DOHH2 (cell line): ENCODE measurements around the gene SUN1.

ENCODE experiments used
- H3F3A ChIP-seq: fragments of 200-600 bp; sonication (generic), shearing (Covaris generic); 2 replicates; pipeline ENCODE4 v1.6.0; 2016; ENCODE audit warnings: antibody characterized with exemption, mild to moderate bottlenecking; ENCODE audit not compliant: control insufficient read depth, insufficient read depth
- H3K27ac ChIP-seq: fragments of 200-600 bp; sonication (generic); 2 replicates; pipeline ENCODE4 v1.5.1; 2014; ENCODE audit warnings: low read depth, mild to moderate bottlenecking, low read length, moderate library complexity
- H3K27me3 ChIP-seq: fragments of 200-600 bp; sonication (generic); 2 replicates; pipeline ENCODE4 v1.6.1; 2014; ENCODE audit warnings: mild to moderate bottlenecking, low read length, mixed read lengths; ENCODE audit not compliant: control insufficient read depth
- H3K36me3 ChIP-seq: fragments of 200-600 bp; sonication (generic); 2 replicates; pipeline ENCODE4 v1.6.1; 2014; ENCODE audit warnings: mild to moderate bottlenecking, low read length, moderate library complexity, mixed read lengths; ENCODE audit not compliant: control insufficient read depth
- H3K4me1 ChIP-seq: fragments of 200-600 bp; sonication (generic); 2 replicates; pipeline ENCODE4 v1.6.1; 2014; ENCODE audit warnings: mild to moderate bottlenecking, low read length, mixed read lengths; ENCODE audit not compliant: control insufficient read depth
- H3K4me2 ChIP-seq: fragments of 200-600 bp; sonication (generic); 2 replicates; pipeline ENCODE4 v1.6.0; 2014; ENCODE audit warnings: mild to moderate bottlenecking, low read length, moderate library complexity
- H3K4me3 ChIP-seq: fragments of 200-600 bp; sonication (generic); 2 replicates; pipeline ENCODE4 v1.5.1; 2014; ENCODE audit warnings: mild to moderate bottlenecking, low read length, mixed read lengths
- H3K79me2 ChIP-seq: fragments of 200-600 bp; sonication (generic); 2 replicates; pipeline ENCODE4 v1.6.1; 2014; ENCODE audit warnings: mild to moderate bottlenecking, low read length, mixed read lengths; ENCODE audit not compliant: control insufficient read depth
- H3K9me2 ChIP-seq: fragments of 200-600 bp; sonication (generic); replicated peaks from 2 replicates; pipeline ENCODE4 v1.6.1; 2014; ENCODE audit warnings: mild to moderate bottlenecking, low read length, mixed read lengths; ENCODE audit not compliant: control insufficient read depth
- H3K9me3 ChIP-seq: fragments of 200-600 bp; sonication (generic); 2 replicates; pipeline ENCODE4 v1.6.1; 2014; ENCODE audit warnings: antibody characterized with exemption, low read length, mixed read lengths; ENCODE audit not compliant: control insufficient read depth, insufficient read depth
- H4K20me1 ChIP-seq: fragments of 200-600 bp; sonication (generic); 2 replicates; pipeline ENCODE4 v1.6.0; 2014; ENCODE audit warnings: low read depth, mild to moderate bottlenecking, antibody characterized with exemption, low read length, moderate library complexity; ENCODE audit not compliant: control insufficient read depth, insufficient read depth
- CTCF ChIP-seq: fragments of 200-600 bp; sonication (generic); IDR thresholded peaks from one replicate; pipeline ENCODE4 v1.5.1; 2014; ENCODE audit warnings: antibody characterized with exemption, mild to moderate bottlenecking, low read depth, low read length; ENCODE audit not compliant: poor library complexity, severe bottlenecking
- EZH2phosphoT487 ChIP-seq: fragments of 200-600 bp; sonication (generic); IDR thresholded peaks from 2 replicates; pipeline ENCODE4 v1.6.1; 2017; ENCODE audit warnings: borderline replicate concordance, mild to moderate bottlenecking, antibody characterized with exemption, low read length, moderate library complexity, mixed read lengths

SUN1 gene

GRCh38 chr7:832968-833424, 720 bp downstream of the SUN1 start:
- Histone ChIP-seq H3K27me3 (no peaks in the 10 kb centered on the region), H3K9me2 (no peaks in the 10 kb centered on the region), H3K79me2 (peaks cover 98% of the 10 kb centered on the region), H3K4me3 (no peak overlapping the region), H3K36me3 (peaks cover 24% of the 10 kb centered on the region), H3K27ac (no peak overlapping the region), H3K9me3 (no peaks in the 10 kb centered on the region), H3K4me1 (peaks cover 23% of the 10 kb centered on the region), H3F3A (no peaks in the 10 kb centered on the region), H3K4me2 (no peak overlapping the region), H4K20me1 (peaks cover 34% of the 10 kb centered on the region)
- no peak for TF ChIP-seq EZH2phosphoT487
- no peak for TF ChIP-seq CTCF

GRCh38 chr7:833601-834258, 1.5 kb downstream of the SUN1 start:
- H3K4me1 ChIP-seq = peaks cover 23% of the 10 kb centered on the region
- H3K4me2 ChIP-seq = no peak overlapping the region
- H3K27ac ChIP-seq = no peak overlapping the region
- H3K36me3 ChIP-seq = peaks cover 30% of the 10 kb centered on the region
- no peaks in the 10 kb centered on the region for H3F3A ChIP-seq
- no peaks in the 10 kb centered on the region for H3K9me2 ChIP-seq
- no peaks in the 10 kb centered on the region for H3K27me3 ChIP-seq
- no peak overlapping the region for H3K4me3 ChIP-seq
- TF ChIP-seq CTCF = no peak
- TF ChIP-seq EZH2phosphoT487 = no peak
- H3K9me3 ChIP-seq = no peaks in the 10 kb centered on the region
- H4K20me1 ChIP-seq = peaks cover 30% of the 10 kb centered on the region
- peaks cover 98% of the 10 kb centered on the region for H3K79me2 ChIP-seq

- no peak overlapping the region for H3K27ac ChIP-seq
- H3K4me3 ChIP-seq = no peak overlapping the region
- peaks cover 97% of the 10 kb centered on the region for H3K79me2 ChIP-seq
- H3K4me1 ChIP-seq = peaks cover 23% of the 10 kb centered on the region
- H3F3A ChIP-seq = no peaks in the 10 kb centered on the region
- no peaks in the 10 kb centered on the region for H3K9me2 ChIP-seq
- no peaks in the 10 kb centered on the region for H3K27me3 ChIP-seq
- H3K9me3 ChIP-seq = no peaks in the 10 kb centered on the region
- H4K20me1 ChIP-seq = peaks cover 28% of the 10 kb centered on the region
- no peak overlapping the region for H3K4me2 ChIP-seq
- H3K36me3 ChIP-seq = peaks cover 34% of the 10 kb centered on the region
- TF ChIP-seq CTCF (no peak), EZH2phosphoT487 (no peak)
These were observed 2.0 kb downstream of the SUN1 start for GRCh38 chr7:834277-834676.
